ACC112 (cell line): ENCODE data around the gene ISOC1.

Source experiments
- H2AFZ ChIP-seq: fragments of 200-600 bp; sonication (generic); one replicate; pipeline ENCODE4 v1.6.0; 2017; ENCODE audit warnings: antibody characterized with exemption, low read length; ENCODE audit not compliant: unreplicated experiment
- H3K27ac ChIP-seq: fragments of 200-600 bp; sonication (generic); 2 replicates; pipeline ENCODE4 v1.5.1; 2014; ENCODE audit warnings: low read depth, mild to moderate bottlenecking, antibody characterized with exemption, low read length, moderate library complexity
- H3K27me3 ChIP-seq: fragments of 200-600 bp; sonication (generic); 2 replicates; pipeline ENCODE4 v1.6.1; 2014; ENCODE audit warnings: mild to moderate bottlenecking, antibody characterized with exemption, low read length, moderate library complexity, mixed read lengths; ENCODE audit not compliant: insufficient read depth
- H3K36me3 ChIP-seq: fragments of 200-600 bp; sonication (generic); 2 replicates; pipeline ENCODE4 v1.6.1; 2016; ENCODE audit warnings: mild to moderate bottlenecking, antibody characterized with exemption, low read length, moderate library complexity, mixed read lengths; ENCODE audit not compliant: insufficient read depth
- H3K4me1 ChIP-seq: fragments of 200-600 bp; sonication (generic); one replicate; pipeline ENCODE4 v1.6.1; 2016; ENCODE audit warnings: low read length, mixed read lengths; ENCODE audit not compliant: insufficient read depth, unreplicated experiment, control insufficient read depth
- H3K4me3 ChIP-seq: fragments of 200-600 bp; sonication (generic); 2 replicates; pipeline ENCODE4 v1.5.1; 2014; ENCODE audit warnings: mild to moderate bottlenecking, low read depth, low read length
- H3K79me2 ChIP-seq: fragments of 200-600 bp; sonication (generic); one replicate; pipeline ENCODE4 v1.6.0; 2016; ENCODE audit warnings: low read length; ENCODE audit not compliant: control insufficient read depth, unreplicated experiment, insufficient read depth

ISOC1 gene

DNA sequence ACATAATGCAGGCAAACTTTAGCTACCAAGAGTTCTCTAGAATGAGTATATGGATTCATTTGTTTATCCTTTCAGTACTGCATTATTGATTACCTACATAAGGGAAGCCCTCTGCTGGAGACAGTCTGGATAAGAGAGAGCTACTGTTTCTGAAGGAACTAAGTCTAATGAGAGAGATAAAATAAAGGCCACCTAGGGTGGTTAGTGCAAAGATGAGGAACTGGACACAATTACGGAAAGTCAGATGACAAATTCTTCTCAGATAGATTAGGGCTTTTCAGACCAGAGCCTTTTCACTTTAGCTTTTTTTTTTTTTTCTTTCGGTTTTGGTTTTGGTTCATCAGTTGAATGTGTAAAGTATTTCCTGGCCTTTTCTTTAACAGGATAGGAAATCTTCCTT lies 31.3 kb downstream of the ISOC1 start:
- no peaks in the 10 kb centered on the region for H3K36me3 ChIP-seq
- H3K4me3 ChIP-seq, result no peak overlapping the region
- H3K27ac ChIP-seq, result no peak overlapping the region
- no peak overlapping the region for H2AFZ ChIP-seq
- H3K4me1 ChIP-seq, result no peaks in the 10 kb centered on the region
- no peaks in the 10 kb centered on the region for H3K27me3 ChIP-seq
- no peaks in the 10 kb centered on the region for H3K79me2 ChIP-seq

- no peaks in the 10 kb centered on the region for H3K79me2 ChIP-seq
- no peaks in the 10 kb centered on the region for H3K27me3 ChIP-seq
- no peak overlapping the region for H2AFZ ChIP-seq
- H3K4me1 ChIP-seq, result no peaks in the 10 kb centered on the region
- no peak overlapping the region for H3K4me3 ChIP-seq
- no peaks in the 10 kb centered on the region for H3K36me3 ChIP-seq
- no peak overlapping the region for H3K27ac ChIP-seq
These were observed 39.0 kb downstream of the ISOC1 start for GRCh38 chr5:129133553-129133952.

DNA sequence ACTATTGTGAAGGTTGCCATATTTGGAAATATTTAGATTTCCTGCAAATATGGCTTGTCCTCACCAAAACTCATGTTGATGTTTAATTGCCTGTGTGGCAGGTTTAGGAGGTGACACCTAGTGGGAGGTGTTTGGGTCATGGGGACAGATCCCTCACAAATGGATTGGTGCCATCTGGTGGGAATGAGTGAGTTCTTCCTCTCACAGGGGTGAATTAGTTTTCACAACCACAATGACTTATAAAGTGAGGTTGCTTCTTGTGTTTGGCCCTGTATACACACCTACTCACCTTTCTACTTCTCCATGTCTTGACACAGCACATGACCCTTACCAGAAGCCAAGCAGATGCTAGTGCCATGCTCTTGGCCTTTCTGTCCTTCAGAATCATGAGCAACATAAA lies 41.1 kb downstream of the ISOC1 start:
- no peaks in the 10 kb centered on the region for H3K4me1 ChIP-seq
- H3K4me3 ChIP-seq, result no peak overlapping the region
- no peak overlapping the region for H2AFZ ChIP-seq
- H3K36me3 ChIP-seq, result no peaks in the 10 kb centered on the region
- no peak overlapping the region for H3K27ac ChIP-seq
- no peaks in the 10 kb centered on the region for H3K79me2 ChIP-seq
- no peaks in the 10 kb centered on the region for H3K27me3 ChIP-seq

DNA sequence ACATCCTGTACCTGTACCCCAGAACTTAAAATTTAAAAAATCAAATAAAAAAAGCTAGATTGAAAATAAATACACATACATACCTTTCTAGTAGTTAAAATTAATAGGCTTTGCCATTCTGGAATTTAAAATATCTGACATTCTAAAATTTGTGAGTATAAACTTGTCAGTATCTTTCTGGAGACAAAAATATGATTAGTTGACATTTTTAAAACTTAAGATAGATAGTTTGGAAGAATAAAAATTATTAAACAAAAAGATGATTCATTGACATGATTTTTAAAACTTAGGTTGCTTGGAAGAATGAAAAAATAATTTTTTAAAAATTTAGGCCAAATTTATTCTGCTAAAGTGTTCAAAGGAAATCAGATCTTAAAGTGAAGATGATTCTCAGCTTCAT lies 43.1 kb downstream of the ISOC1 start:
- Histone ChIP-seq H3K27ac (no peak overlapping the region), H3K79me2 (no peaks in the 10 kb centered on the region), H3K4me1 (no peaks in the 10 kb centered on the region), H3K27me3 (peaks cover under 1% of the 10 kb centered on the region; the same call in 1 of the 2 replicates), H3K4me3 (no peak overlapping the region), H2AFZ (no peak overlapping the region), H3K36me3 (no peaks in the 10 kb centered on the region)

GRCh38 chr5:129141078-129141477 lies 46.5 kb downstream of the ISOC1 start:
- no peaks in the 10 kb centered on the region for H3K36me3 ChIP-seq
- no peak overlapping the region for H3K4me3 ChIP-seq
- peaks cover 5% of the 10 kb centered on the region; the same call in 1 of the 2 replicates for H3K27me3 ChIP-seq
- no peak overlapping the region for H2AFZ ChIP-seq
- H3K27ac ChIP-seq, result no peak overlapping the region
- no peaks in the 10 kb centered on the region for H3K79me2 ChIP-seq
- H3K4me1 ChIP-seq, result no peaks in the 10 kb centered on the region

DNA sequence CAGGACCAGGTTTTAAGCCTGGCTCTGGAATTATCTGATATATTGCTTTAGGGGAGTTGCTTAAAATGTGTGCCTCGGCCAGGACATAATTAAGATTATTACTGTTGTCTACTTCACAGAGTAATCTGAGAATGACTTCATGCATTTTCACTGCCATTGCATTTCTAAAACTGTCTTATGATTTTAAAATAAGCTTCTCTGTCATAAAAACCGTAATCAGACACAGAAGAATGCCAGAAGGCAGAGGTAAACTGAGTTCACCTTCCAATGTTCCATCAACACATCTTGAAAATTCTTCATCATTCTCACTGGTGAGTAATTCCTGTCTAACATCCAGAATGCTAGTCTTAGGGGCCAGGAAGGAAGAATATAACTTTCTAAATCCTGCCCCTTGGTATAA lies 47.1 kb downstream of the ISOC1 start:
- H3K36me3 ChIP-seq, result no peaks in the 10 kb centered on the region
- peaks cover 5% of the 10 kb centered on the region; the same call in 1 of the 2 replicates for H3K27me3 ChIP-seq
- H3K4me1 ChIP-seq, result no peaks in the 10 kb centered on the region
- H3K4me3 ChIP-seq, result no peak overlapping the region
- no peaks in the 10 kb centered on the region for H3K79me2 ChIP-seq
- H3K27ac ChIP-seq, result no peak overlapping the region
- no peak overlapping the region for H2AFZ ChIP-seq

DNA sequence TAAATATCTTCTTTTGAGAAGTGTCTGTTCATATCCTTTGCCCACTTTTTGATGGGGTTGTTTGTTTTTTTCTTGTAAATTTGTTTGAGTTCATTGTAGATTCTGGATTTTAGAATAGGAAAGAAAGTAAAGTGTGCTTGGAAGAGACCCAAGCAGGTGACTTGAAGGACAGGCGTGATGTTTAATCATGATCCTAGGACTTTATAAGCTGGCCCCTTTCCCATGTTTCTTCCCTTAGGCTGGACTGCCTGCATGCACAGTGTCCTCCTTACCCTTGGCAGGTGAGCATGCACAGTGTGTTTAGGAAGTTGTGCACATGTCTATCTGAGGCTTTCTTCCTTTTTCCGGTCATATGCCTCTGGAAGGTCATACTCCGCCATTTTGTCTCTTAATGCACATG lies 61.3 kb downstream of the ISOC1 start:
- H3K4me1 ChIP-seq, result no peaks in the 10 kb centered on the region
- no peak overlapping the region for H2AFZ ChIP-seq
- no peaks in the 10 kb centered on the region for H3K79me2 ChIP-seq

DNA sequence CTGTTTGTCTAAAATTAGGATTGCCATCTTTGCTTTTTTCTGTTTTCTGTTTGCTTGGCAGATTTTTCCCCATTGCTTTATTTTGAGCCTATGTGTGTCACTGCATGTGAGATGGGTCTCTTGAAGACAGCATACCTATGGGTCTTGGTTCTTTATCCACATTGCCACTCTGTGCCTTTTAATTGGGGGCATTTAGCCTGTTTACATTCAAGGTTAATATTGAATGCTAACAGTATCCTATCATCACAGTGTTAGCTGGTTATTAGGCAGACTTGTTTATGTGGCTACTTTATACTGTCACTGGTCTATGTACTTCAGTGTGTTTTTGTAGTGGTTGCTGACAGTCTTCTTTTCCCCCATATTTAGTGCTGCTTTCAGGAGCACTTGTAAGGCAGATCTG lies 67.3 kb downstream of the ISOC1 start:
- Histone ChIP-seq H3K27me3 (peaks cover 3% of the 10 kb centered on the region; the same call in 1 of the 2 replicates), H3K79me2 (no peaks in the 10 kb centered on the region), H3K27ac (no peak overlapping the region), H3K4me1 (no peaks in the 10 kb centered on the region), H3K36me3 (no peaks in the 10 kb centered on the region), H2AFZ (no peak overlapping the region), H3K4me3 (no peak overlapping the region)

More for the DNA sequence above, 61.3 kb downstream of the ISOC1 start:
- Histone ChIP-seq H3K4me3 (no peak overlapping the region), H3K27me3 (no peaks in the 10 kb centered on the region; the same call in 1 of the 2 replicates), H3K36me3 (no peaks in the 10 kb centered on the region), H3K27ac (no peak overlapping the region)
